ENCODE measurements around the gene ABCD2. TPM values are rescaled to one million over a fixed set of nuclear protein-coding genes. Genes with fewer than 3 reads are reported as not detected.
"Not testable (repeated sequence)": the region's sequence is repeated elsewhere in the genome, so short reads cannot be mapped to it uniquely, and the experiment has no call there.

The ABCD2 gene
- total RNA-seq, 3 donors from 2014 or later = 2.6 to 48.0 (median 3.4) TPM

DNA sequence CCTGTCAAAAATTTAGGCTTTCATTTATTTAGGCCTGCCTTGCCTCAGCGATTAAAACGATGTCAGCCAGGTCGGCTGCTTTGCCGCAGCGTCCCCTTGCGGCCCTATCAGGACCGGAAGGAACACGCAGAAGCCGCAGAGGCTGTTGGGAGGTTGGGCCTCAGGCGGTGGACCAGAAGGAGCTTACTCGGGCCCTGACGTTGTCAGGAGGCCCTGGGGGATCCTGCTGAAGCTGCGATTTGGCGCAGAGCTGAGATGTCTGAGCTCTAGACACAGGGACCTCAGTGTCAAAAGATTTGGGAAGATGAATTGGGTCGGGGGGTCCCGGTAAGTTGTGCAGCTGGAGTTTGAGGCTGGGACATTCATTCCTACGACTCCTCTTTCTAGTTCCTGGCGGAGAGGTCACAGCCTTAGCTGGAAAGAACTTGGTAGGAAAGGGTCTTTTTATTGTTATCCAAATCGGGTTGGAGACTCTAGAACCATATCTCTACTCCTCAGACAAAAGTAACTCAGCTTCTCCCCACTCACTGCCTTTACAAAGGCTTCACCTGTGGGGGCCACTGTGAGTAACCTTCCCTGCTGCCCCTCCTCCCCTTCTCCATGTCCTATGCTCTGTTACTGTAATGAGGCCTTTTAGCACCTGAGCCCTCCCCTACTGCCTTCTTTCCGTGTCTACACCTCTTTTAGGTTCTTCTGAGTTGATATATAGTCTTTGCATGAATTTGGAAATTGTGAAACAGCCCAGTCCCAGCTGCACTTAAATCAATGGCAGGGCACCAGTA, 6.6 kb upstream of the ABCD2 start:
- Histone ChIP-seq H3K27ac (no peak overlapping the region), H3K36me3 (no peaks in the 10 kb centered on the region), H3K27me3 (no peaks in the 10 kb centered on the region), H3K4me3 (no peak overlapping the region), H3K4me1 (no peaks in the 10 kb centered on the region), H3K9me3 (no peaks in the 10 kb centered on the region)
- intact Hi-C loops (cut with DNase I; ENCODE audit: low total_unique reads) = no loop called here
- no peak for TF ChIP-seq POLR2A (IDR thresholded peaks at IDR 0.05)
- TF ChIP-seq POLR2AphosphoS5 (IDR thresholded peaks at IDR 0.05) = no peak
- no peak for TF ChIP-seq CTCF (IDR thresholded peaks at IDR 0.05)
- no peak for DNase-seq (ENCODE audit: low spot score in 2 of 2)

DNA sequence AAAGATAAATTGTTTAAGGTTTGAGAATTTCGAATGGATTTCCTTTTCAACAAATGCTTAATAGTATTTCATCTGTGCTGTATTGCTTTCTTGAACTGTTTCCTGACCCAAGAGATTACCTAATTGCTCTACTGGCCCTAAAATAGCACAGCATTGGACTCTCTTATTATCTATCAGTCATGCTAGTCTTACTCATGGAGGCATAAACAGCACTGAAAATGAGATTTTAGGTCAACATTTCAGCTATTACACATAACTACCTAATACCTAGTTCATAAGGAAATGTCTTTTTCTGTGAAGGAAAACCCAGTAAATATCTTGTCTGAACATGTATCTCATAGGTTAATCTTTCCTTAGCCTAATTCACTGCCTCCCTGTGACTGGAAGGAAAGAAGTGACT, 4.3 kb upstream of the ABCD2 start:
- TF ChIP-seq POLR2AphosphoS5 (IDR thresholded peaks at IDR 0.05) (no peak), CTCF (IDR thresholded peaks at IDR 0.05) (no peak), POLR2A (IDR thresholded peaks at IDR 0.05) (no peak)
- Histone ChIP-seq H3K4me3 (no peak overlapping the region), H3K9me3 (no peaks in the 10 kb centered on the region), H3K27ac (no peak overlapping the region), H3K4me1 (peaks cover 0 to 2% of the 10 kb centered on the region in 2 donors), H3K27me3 (no peaks in the 10 kb centered on the region), H3K36me3 (no peaks in the 10 kb centered on the region)
- DNase-seq (ENCODE audit: low spot score in 2 of 2) = no peak
- intact Hi-C loops (cut with DNase I; ENCODE audit: low total_unique reads) = no loop called here

DNA sequence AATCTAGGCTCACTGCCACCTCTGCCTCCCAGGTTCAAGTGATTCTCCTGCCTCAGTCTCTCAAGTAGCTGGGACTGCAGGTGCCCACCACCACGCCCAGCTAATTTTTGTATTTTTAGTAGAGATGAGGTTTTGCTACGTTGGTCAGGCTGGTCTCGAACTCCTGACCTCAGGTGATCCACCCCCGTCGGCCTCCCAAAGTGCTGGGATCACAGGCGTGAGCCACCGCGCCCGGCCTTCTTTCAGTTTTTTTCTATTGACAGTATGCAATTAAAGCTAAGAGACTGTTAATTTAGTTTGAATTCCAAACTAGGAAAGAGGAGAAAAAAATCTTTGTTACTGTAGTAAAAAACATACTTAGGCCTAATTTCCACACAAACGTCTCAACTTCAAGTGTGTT, 3.6 kb upstream of the ABCD2 start:
- H3K9me3 ChIP-seq; H3K36me3 ChIP-seq; H3K27me3 ChIP-seq; H3K27ac ChIP-seq; H3K4me1 ChIP-seq; H3K4me3 ChIP-seq; intact Hi-C loops (cut with DNase I; ENCODE audit: low total_unique reads); DNase-seq (ENCODE audit: low spot score in 2 of 2): not testable (repeated sequence)

DNA sequence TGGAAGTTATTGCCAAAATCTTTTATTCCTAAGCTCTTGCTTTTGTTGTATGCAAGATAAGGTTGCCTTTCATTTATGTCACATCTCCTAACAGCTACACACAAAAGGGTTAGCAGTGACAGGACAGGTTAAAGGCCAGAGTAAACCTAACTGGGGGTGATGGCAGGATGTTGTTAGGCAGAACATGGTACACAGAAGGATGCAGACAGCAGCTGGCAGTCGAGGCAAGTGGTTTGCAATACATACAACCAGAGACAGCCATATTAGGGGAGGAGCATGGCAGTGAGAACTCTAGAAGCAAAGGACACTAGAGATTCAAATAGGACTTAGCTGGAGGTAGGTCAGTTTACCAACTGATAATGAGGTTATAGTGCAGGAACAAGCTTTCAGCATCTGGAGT, 2.7 kb upstream of the ABCD2 start:
- no peaks in the 10 kb centered on the region for H3K9me3 ChIP-seq
- H3K27me3 ChIP-seq = no peaks in the 10 kb centered on the region
- H3K4me1 ChIP-seq = peaks cover 0 to 3% of the 10 kb centered on the region in 2 donors
- no peak for DNase-seq (ENCODE audit: low spot score in 2 of 2)
- no peak overlapping the region for H3K4me3 ChIP-seq
- H3K36me3 ChIP-seq = no peaks in the 10 kb centered on the region
- TF ChIP-seq POLR2AphosphoS5 (IDR thresholded peaks at IDR 0.05) (no peak), POLR2A (IDR thresholded peaks at IDR 0.05) (no peak), CTCF (IDR thresholded peaks at IDR 0.05) (no peak)
- intact Hi-C loops (cut with DNase I; ENCODE audit: low total_unique reads) = no loop called here
- no peak overlapping the region for H3K27ac ChIP-seq

- Histone ChIP-seq H3K4me1 (peaks cover 0 to 3% of the 10 kb centered on the region in 2 donors), H3K27ac (no peak overlapping the region), H3K36me3 (no peaks in the 10 kb centered on the region), H3K4me3 (no peak overlapping the region), H3K9me3 (no peaks in the 10 kb centered on the region), H3K27me3 (no peaks in the 10 kb centered on the region)
- no peak for DNase-seq (ENCODE audit: low spot score in 2 of 2)
- intact Hi-C loops (cut with DNase I; ENCODE audit: low total_unique reads) = no loop called here
- TF ChIP-seq POLR2AphosphoS5 (IDR thresholded peaks at IDR 0.05) (no peak), POLR2A (IDR thresholded peaks at IDR 0.05) (no peak), CTCF (IDR thresholded peaks at IDR 0.05) (no peak)
Measured at GRCh38 chr12:39621670-39622069, 2.1 kb upstream of the ABCD2 start.

Data from breast epithelium (tissue), 4 donors.